HG03457 (cell line): ENCODE results near the gene IL4R.
"Not testable (repeated sequence)": the region's sequence is repeated elsewhere in the genome, so short reads cannot be mapped to it uniquely, and the experiment has no call there.

ENCODE experiments used
- ATAC-seq: cut with Tn5 transposase; IDR thresholded peaks from one replicate; pipeline ENCODE4 v1.9.1; 2021; ENCODE audit warnings: moderate number of reproducible peaks; ENCODE audit not compliant: unreplicated experiment

The IL4R gene

DNA sequence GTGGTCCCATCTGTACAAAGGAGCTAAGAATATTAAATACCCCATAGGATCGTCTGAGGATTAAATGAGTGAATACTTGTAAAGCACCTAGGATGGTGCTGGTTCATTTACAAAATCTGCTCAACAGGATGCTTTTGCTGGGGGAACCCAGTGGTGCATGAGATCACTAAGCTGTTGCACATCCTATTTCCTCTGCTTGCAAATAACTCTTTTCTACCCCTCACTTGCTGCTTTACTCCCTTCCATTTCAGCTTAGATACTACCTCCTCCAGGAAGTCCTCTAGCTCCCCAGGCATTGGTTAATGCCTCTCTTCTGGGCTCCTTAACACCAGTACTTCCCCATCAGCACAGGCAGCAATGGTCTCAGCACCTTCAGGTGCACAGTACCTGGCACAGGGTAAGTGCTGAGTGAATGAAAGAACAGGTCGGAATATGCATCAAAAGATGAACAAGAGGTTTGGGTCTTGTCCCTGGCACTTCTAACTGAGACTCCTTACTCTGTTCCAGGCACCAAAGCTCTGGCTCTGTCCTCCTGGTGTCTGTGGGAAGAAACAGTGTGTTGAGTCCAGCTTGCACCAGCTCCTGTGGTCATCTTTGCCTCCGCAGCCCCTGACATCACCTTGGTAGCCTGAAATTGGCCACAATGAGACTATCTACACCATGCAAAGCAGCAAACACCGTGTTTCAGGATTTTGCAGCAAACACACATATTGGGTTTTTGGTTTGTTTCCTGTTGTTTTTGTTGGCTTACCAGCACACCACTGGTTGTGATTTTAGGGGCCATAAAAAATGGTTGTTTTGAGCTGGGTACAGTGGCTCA, 64.1 kb downstream of the IL4R start:
- no peak for ATAC-seq

- ATAC-seq = no peak
Observed at GRCh38 chr16:27378871-27379481, 65.2 kb downstream of the IL4R start.

GRCh38 chr16:27379919-27380318, 66.1 kb downstream of the IL4R start:
- ATAC-seq = no peak

- no peak for ATAC-seq
Observed at GRCh38 chr16:27381236-27381635, 67.5 kb downstream of the IL4R start.

DNA sequence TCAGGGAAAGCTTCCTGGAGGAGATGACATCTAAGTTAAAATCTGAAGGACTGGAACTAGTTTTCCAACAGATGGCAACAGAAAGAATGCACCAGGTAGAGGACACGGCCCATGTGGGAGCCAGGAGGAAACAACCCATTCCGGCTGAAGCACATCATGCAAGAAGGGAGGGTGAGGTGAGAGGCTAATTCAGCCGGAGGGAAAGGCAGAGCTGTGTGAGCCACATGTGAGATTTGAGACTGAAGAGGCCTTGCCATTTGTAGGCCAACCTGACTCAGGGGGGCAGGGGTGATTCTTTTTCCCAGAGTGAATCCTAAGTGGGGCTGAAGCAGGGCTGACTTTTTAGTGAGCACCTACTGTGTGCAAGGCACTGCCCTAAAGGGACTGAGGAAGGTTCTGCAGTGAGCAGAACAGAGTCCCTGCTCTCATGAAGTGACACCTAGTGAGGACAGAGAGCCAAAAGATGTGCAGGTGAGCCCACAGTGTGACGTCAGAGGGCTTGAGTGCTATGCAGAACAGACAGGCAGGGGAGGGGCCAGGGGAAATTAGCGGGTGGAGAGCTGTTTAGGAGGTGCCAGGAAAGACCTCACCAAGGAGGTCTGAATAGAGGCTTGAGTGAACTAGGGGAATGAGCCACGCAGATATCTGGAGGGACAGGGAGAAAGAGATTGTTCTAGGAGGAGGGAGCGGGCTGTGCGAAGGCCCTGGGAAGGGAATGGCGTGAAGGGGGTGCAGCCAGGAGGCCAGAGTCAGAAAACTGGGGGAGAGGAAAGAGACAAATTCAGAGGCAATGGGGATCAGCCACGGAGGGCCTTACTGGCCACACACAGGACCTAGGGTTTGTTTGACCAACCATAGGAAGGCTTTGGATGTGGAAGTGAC, 68.4 kb downstream of the IL4R start:
- ATAC-seq = no peak

DNA sequence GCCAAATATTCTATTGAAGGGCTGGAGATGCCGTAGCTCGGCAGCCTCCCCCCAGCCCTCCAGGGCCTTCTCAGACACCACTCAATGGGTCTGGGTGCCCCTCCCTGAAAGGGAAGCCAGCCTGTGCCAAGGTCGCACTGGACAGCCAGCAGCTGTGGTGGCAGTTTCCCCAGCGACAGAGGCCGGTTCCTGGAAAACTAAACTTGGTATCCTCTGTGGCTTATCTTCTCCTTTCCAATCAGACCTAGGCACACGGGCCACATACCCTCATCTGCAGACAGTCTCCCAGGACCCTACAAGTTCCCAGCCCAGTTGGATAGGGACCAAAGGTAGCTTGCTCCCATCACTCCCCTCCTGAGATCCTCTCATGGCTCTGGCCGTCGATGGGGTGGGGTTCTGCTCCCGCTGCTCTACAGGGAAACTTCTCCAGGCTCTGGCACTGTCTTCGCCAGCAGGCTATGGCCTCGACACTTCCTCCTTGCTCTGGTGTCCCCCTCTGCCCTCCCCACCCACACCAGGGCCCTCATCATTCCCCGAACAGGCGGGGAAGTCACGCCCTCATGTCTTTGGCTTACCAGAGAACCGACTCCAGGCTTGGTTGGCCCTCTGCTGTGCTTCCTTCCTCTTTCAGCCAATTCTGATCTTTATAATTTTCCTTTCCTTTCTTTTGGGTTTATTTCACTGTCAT, 69.9 kb downstream of the IL4R start:
- ATAC-seq = no peak

GRCh38 chr16:27384425-27384824, 70.7 kb downstream of the IL4R start:
- ATAC-seq = no peak

DNA sequence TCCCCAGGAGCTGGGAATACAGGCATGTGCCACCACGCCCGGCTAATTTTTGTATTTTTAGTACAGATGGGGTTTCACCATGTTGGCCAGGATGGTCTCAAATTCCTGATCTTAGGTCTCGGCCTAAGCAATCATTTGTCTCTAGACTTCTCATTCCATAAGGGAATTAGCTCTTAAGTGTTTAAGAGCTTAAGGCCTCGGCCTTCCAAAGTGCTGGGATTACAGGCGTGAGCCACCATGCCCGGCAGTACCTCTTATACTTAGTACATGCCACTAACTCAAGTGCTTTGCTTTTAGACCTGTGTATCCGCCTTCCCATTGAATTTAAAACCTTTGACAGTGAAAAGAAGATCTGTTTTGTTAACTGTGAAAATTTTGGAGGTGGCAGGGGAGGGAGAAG, 71.6 kb downstream of the IL4R start:
- ATAC-seq = no peak

GRCh38 chr16:27386674-27387073, 72.9 kb downstream of the IL4R start:
- no peak for ATAC-seq

- ATAC-seq = peak; percentile 64
Observed at GRCh38 chr16:27387724-27388123, 74.0 kb downstream of the IL4R start.

DNA sequence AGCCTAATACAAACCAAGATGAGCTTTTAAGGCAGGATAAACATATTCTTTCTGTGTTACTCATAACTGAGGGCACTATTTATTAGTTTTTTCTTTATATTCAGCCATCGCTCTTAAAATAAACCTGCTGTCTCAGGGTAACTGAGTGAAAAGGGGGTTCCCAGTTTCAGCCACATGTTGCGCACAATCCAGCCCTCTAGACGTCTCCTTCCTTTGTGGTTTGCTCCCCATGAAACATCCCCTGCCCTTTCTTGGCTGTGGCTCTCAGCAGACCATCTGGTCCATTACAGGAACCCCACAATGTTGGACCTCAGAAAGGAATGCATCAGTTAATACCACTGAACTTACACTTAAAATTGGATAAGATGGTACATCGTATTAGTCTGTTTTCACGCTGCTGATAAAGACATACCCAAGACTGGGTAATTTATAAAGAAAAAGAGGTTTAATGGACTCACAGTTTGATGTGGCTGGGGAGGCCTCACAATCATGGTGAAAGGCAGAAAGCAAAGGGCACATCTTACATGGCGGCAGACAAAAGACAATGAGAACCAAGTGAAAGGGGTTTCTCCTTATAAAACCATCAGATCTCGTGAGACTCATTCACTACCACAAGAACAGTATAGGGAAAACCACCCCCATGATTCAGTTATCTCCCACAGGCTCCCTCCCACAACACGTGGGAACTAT, 75.6 kb downstream of the IL4R start:
- no peak for ATAC-seq

DNA sequence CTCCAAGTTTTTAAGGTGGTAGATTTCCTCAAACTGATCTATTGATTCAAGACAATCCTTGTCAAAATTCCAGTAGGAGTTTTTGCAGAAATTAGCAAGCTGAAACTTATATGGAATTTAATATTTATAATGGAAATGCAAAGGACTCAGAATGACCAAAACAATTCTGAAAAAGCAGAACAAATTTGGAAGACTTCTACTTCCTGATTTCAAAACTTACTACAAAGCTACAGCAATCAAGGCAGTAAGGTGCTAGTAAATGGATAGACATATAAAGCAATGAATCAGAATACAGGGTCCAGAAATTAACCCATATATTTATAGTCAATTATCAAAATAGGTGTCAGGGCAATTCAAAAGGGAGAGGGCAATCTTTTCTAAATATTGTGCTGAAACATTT, 76.4 kb downstream of the IL4R start:
- ATAC-seq = no peak

GRCh38 chr16:27392671-27393070, 78.9 kb downstream of the IL4R start:
- ATAC-seq = no peak

- no peak for ATAC-seq
Observed at GRCh38 chr16:27394516-27394915, 80.7 kb downstream of the IL4R start.

DNA sequence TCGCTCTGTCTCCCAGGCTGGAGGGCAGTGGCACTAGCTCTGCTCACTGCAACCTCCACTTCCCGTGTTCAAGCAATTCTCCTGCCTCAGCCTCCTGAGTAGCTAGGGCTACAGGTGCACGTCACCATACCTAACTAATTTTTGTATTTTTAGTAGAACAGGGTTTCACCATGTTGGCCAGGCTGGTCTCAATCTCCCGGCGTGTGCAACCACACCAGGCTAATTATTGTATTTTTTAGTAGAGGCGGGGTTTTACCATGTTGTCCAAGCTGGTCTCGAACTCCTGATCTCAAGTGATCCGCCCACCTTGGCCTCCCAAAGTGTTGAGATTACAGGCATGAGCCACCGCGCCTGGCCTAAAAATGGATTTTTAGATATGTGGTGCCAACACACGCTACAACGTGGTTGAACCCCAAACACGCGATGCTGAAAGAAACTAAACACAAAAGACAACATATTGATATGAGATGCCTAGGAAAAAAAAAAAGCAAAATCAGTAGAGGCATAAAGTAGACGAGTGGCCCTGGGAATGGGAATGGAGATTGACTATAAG, 84.6 kb downstream of the IL4R start:
- ATAC-seq = not testable (repeated sequence)

DNA sequence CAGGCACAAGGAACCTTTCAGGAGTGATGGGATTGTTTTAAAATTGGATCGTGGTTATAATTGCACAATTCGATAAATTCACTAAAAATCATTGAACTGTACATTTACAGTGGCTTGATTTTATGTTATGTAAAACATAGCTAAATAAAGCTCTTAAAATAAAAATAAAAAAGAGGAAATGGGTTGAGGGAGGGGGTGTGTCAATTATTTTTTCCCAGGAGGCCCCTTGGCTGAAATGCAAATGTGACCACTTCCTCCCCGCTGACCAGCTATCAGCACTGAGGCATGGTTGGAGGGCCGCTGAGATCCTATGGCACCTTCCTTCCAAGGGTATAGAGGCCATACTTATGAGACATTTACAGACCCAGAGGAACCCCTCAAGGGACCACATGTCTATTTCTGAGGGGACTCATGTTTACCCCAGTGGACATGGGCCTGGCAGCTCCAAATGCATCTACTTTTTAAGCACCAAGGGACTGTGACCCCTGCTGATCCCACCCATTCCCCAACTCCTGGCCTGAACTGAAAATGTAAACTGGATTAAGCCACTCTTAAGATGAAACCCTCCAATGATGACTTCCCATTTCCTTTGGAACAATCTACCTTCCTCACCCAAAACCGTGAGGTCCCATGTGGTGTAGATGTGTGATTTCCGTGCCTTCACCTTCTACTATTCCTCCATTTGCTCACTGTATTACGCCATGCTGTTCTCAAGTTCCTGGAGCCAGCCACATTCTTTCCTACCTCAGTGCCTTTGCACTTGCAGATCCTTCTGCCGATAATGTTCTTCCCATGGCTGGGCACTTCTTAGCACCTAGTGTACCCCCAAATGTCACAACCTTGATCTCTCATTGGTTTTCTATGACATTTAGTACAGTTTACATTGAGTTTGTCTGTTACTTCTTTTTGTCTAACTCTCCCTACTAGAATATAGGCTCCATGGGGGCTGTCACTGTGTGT, 85.4 kb downstream of the IL4R start:
- ATAC-seq = no peak

DNA sequence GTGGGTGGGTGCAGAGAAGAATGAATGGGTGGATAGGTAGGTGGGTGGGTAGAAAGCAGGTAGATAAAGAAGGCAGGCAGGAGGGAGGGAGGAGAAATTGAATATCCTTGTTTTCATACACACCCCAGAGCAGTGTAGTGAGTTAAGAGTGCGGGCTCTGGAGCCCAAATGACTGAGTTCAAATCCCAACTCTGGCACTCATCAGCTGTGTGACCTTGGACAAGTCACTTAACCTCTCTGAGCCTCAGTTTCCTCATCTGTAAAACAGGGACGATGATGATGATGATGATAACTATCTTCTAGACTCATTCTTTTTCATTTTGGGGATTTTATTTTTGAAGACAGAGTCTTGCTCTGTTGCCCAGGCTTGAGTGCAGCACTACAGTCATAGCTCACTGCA, 86.2 kb downstream of the IL4R start:
- no peak for ATAC-seq

DNA sequence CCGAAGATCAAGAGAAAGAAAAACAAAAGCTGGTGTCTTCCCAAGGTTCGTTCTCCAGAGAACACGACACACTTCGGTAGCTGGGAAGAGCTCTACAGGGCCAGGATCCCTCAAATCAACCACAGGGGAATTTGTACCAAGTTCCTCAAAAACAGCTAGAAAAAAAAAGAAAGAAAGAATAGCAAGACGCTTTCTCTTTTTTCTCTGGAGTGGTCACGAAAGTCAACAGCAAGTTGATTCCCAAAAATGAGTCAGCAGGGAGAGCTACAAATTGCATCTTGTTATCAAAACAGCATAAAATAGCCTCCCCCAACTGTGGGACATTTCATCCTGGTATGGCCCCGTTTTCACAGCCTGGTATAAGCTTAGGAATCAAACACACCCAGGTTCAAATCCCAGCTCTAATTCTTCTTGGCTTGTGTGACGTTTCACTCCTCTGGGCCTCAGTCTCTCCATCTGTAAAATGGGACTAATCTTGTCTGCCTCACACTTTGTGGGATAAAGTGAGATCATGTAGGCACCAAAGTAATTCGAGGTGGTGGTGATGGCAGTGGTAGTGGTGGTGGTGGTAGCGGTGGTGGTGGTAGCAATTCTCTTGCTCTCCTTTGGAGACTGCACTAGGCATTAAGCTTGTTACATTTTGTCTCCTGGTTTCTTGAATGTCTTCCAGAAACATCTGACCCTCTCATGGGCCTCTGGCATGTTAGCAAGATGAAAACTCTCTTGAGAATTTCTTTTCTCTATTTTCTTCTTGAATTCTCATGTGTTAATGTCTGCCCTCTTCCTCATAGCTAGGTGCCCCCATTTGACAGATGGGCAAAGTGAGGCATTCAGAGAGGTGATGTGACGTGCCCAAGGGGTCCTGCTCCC, 87.2 kb downstream of the IL4R start:
- no peak for ATAC-seq
